Gastrocnemius medialis (tissue), 4 donors: ENCODE data around the gene KPNA4.

Experiments used
- POLR2A ChIP-seq, 2 donors: fragments of 450-650 bp; IDR thresholded peaks; one replicate each; pipeline ENCODE4 v1.6.1; 2017; ENCODE audit warnings: antibody characterized with exemption in 2 of 2, mild to moderate bottlenecking in 2 of 2, moderate library complexity in 2 of 2
- TF ChIP-seq, protein P1 (sequence below), 5 experiments: fragments of 450-650 bp in 3 of 5; fragments of 200-600 bp in 2 of 5; sonication (generic) in 2 of 5; IDR thresholded peaks in 4 of 5; conservative IDR thresholded peaks in 1 of 5; 1 replicate in 4 of 5; 2 replicates in 1 of 5; pipeline ENCODE4 v1.5.1; 2016 to 2019; ENCODE audit warnings: antibody characterized with exemption in 5 of 5, mild to moderate bottlenecking in 3 of 5, moderate library complexity in 3 of 5

- TF ChIP-seq, protein P1, sequence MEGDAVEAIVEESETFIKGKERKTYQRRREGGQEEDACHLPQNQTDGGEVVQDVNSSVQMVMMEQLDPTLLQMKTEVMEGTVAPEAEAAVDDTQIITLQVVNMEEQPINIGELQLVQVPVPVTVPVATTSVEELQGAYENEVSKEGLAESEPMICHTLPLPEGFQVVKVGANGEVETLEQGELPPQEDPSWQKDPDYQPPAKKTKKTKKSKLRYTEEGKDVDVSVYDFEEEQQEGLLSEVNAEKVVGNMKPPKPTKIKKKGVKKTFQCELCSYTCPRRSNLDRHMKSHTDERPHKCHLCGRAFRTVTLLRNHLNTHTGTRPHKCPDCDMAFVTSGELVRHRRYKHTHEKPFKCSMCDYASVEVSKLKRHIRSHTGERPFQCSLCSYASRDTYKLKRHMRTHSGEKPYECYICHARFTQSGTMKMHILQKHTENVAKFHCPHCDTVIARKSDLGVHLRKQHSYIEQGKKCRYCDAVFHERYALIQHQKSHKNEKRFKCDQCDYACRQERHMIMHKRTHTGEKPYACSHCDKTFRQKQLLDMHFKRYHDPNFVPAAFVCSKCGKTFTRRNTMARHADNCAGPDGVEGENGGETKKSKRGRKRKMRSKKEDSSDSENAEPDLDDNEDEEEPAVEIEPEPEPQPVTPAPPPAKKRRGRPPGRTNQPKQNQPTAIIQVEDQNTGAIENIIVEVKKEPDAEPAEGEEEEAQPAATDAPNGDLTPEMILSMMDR (IDR thresholded peaks at IDR 0.05 in 4 of 5, conservative IDR thresholded peaks at IDR 0.05 in 1 of 5), result no peak
- no peak for TF ChIP-seq POLR2A (IDR thresholded peaks at IDR 0.05)
Measured at GRCh38 chr3:160475153-160475552, 90.2 kb downstream of the KPNA4 start.
